Erythroblast (primary cell): ENCODE data around the gene FOXI1.

ENCODE experiments used
- GATA1 ChIP-seq: IDR thresholded peaks from 2 replicates; pipeline ENCODE4 v1.6.1; 2011; ENCODE audit warnings: low read depth, mild to moderate bottlenecking, control low read depth, low read length, moderate library complexity
- POLR2A ChIP-seq: IDR thresholded peaks from 2 replicates; pipeline ENCODE4 v1.6.1; 2011; ENCODE audit warnings: mild to moderate bottlenecking, low read length

DNA sequence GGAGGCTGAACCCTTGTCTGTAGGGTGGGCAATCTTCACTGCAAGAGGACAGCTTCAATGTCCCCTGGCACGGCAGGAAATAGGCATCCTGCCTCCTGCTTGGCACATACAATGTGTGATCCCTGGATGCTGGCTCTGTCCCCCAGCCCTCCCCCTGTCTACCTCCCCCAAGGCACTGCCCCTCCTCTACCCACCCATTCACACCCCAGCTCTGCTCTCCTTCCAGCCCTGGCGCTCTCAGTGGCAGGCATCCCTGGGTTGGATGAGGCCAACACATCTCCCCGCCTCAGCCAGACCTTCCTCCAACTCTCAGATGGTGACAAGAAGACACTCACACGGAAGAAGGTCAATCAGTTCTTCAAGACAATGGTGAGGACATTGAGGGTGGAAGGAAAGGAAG lies 24.1 kb upstream of the FOXI1 start:
- TF ChIP-seq POLR2A (no peak), GATA1 (no peak)
